ENCODE data around the gene B4GALNT3. TPM values are rescaled to one million over a fixed set of nuclear protein-coding genes. Genes with fewer than 3 reads are reported as not detected.

Gene B4GALNT3
- total RNA-seq, 3 donors from 2014 or later (not counting 1 experiment from before 2014, with no cell fraction given) = 0.93 to 4.2 TPM; not detected in 1

GRCh38 chr12:591167-592023 is 131.7 kb downstream of the B4GALNT3 start:
- Histone ChIP-seq H3K4me3 (ENCODE audit: low read length) (no peak overlapping the region), H3K27me3 (ENCODE audit: control insufficient read depth, insufficient read depth, low read length) (no peaks in the 10 kb centered on the region), H3K4me1 (ENCODE audit: control insufficient read depth, insufficient read depth, low read length) (no peaks in the 10 kb centered on the region), H3K9me3 (ENCODE audit: control insufficient read depth, insufficient read depth, low read length) (no peaks in the 10 kb centered on the region), H3K36me3 (ENCODE audit: control insufficient read depth, insufficient read depth, low read length) (no peaks in the 10 kb centered on the region), H3K27ac (ENCODE audit: low read length) (no peak overlapping the region)
- H3K4me1 Mint-ChIP-seq = no peaks in the 10 kb centered on the region
- WGBS (ENCODE audit: insufficient coverage) = 52% methylated on average over 16 of the region's 16 CpGs
- no peaks in the 10 kb centered on the region for H3K27me3 Mint-ChIP-seq (ENCODE audit: low read depth in 2 of 2)
- H3K27ac Mint-ChIP-seq = no peak overlapping the region
- no peak for TF ChIP-seq CTCF (IDR thresholded peaks at IDR 0.05)
- DNase-seq = no peak
- ATAC-seq = peak in 2 of 3 donors; percentile 48 to 65
- intact Hi-C loops (cut with micrococcal nuclease) = no loop called here
- no peaks in the 10 kb centered on the region for H3K9me3 Mint-ChIP-seq
- no peaks in the 10 kb centered on the region for H3K36me3 Mint-ChIP-seq
- no peak overlapping the region for H3K4me3 Mint-ChIP-seq

DNA sequence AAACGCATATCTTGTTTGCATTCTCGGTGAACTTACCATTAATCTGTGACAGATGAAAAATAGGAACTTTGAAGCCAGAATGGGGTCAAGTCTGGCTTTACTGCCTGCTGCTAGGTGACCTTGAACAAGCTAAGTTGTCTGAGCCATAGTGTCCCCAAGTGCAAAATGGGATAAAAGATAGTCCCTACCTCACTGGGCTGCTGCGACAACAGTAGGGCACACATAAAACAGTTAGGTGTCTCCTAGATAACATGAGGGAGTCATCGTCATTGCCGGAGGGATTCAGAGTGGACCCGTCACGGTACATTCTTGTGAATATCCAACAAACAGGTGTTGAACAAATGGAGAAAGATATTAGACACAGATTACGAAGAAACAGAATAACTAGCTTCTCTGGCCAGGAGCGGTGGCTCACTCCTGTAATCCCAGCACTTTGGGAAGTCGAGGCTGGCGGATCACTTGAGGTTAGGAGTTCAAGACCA is 132.3 kb downstream of the B4GALNT3 start:
- intact Hi-C loops (cut with micrococcal nuclease) = no loop called here
- ATAC-seq (no peak), DNase-seq (no peak)
- Histone ChIP-seq H3K9me3 (ENCODE audit: control insufficient read depth, insufficient read depth, low read length) (no peaks in the 10 kb centered on the region), H3K27me3 (ENCODE audit: control insufficient read depth, insufficient read depth, low read length) (no peaks in the 10 kb centered on the region), H3K36me3 (ENCODE audit: control insufficient read depth, insufficient read depth, low read length) (no peaks in the 10 kb centered on the region), H3K27ac (ENCODE audit: low read length) (no peak overlapping the region), H3K4me1 (ENCODE audit: control insufficient read depth, insufficient read depth, low read length) (no peaks in the 10 kb centered on the region), H3K4me3 (ENCODE audit: low read length) (no peak overlapping the region)
- no peaks in the 10 kb centered on the region for H3K4me1 Mint-ChIP-seq
- 90% methylated on average over 11 of the region's 11 CpGs for WGBS (ENCODE audit: insufficient coverage)
- H3K27me3 Mint-ChIP-seq (ENCODE audit: low read depth in 2 of 2) = no peaks in the 10 kb centered on the region
- no peaks in the 10 kb centered on the region for H3K36me3 Mint-ChIP-seq
- no peak overlapping the region for H3K27ac Mint-ChIP-seq
- H3K4me3 Mint-ChIP-seq = no peak overlapping the region
- no peak for TF ChIP-seq CTCF (IDR thresholded peaks at IDR 0.05)
- H3K9me3 Mint-ChIP-seq = no peaks in the 10 kb centered on the region

DNA sequence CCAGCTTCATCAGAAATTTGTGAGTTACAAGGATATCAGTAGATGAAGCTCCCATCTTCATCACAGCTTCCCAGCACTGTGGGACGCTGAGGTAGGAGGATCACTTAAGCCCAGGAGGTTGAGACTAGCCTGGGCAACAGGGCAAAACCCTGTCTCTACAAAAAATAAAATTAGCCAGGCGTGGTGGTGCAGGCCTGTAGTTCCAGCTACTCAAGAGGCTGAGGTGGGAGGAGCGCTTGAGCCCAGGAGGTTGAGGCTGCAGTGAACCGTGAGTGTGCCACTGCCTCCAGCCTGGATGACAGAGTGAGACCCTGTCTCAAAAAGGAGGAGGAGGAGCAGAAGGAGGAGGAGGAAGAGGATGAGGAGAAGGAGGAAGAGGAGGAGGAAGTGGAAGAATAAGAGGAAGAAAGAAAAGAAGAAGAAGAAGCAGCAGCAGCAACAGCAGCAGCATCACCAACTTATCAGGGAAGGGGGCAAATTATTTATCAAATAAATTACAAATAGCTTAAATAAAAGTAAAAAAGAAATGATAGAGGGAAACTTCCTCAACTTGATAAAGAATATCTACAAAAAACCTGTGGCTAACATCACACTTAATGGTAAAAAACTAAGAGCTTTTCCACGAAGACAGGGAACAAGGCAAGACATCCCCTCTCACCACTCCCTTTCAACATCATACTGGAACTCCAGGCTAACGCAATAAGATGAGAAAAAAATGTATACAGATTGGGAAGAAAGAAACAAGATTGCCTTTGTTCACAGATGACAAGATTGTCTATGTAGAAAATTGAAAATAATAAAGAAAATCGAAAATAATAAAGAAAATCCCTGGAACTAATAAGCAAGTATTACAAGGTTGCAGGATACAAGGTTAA is 133.9 kb downstream of the B4GALNT3 start:
- H3K9me3 ChIP-seq (ENCODE audit: control insufficient read depth, insufficient read depth, low read length) = no peaks in the 10 kb centered on the region
- no peak overlapping the region for H3K4me3 Mint-ChIP-seq

More for the DNA sequence above, 133.9 kb downstream of the B4GALNT3 start:
- Histone ChIP-seq H3K36me3 (ENCODE audit: control insufficient read depth, insufficient read depth, low read length) (no peaks in the 10 kb centered on the region), H3K27ac (ENCODE audit: low read length) (no peak overlapping the region), H3K27me3 (ENCODE audit: control insufficient read depth, insufficient read depth, low read length) (no peaks in the 10 kb centered on the region), H3K4me3 (ENCODE audit: low read length) (no peak overlapping the region), H3K4me1 (ENCODE audit: control insufficient read depth, insufficient read depth, low read length) (no peaks in the 10 kb centered on the region)
- H3K4me1 Mint-ChIP-seq = no peaks in the 10 kb centered on the region
- no peaks in the 10 kb centered on the region for H3K9me3 Mint-ChIP-seq
- H3K27ac Mint-ChIP-seq = no peak overlapping the region
- TF ChIP-seq CTCF (IDR thresholded peaks at IDR 0.05) = no peak
- no peaks in the 10 kb centered on the region for H3K27me3 Mint-ChIP-seq (ENCODE audit: low read depth in 2 of 2)
- intact Hi-C loops (cut with micrococcal nuclease) = no loop called here
- WGBS (ENCODE audit: insufficient coverage) = 84% methylated on average over 5 of the region's 7 CpGs
- no peaks in the 10 kb centered on the region for H3K36me3 Mint-ChIP-seq
- no peak for ATAC-seq
- DNase-seq = no peak

Data from natural killer cell (primary cell).